ENCODE results near the gene ZNF618.
"Not testable (repeated sequence)": the region's sequence is repeated elsewhere in the genome, so short reads cannot be mapped to it uniquely, and the experiment has no call there.

The ZNF618 gene

GRCh38 chr9:114080773-114081440, 204.8 kb downstream of the ZNF618 start:
- H3K4me1 Mint-ChIP-seq (ENCODE audit: low read depth): no peaks in the 10 kb centered on the region
- no peaks in the 10 kb centered on the region for H3K36me3 Mint-ChIP-seq (ENCODE audit: low read depth)
- no peak overlapping the region for H3K4me3 Mint-ChIP-seq
- H3K27me3 Mint-ChIP-seq: no peaks in the 10 kb centered on the region
- H3K27ac Mint-ChIP-seq: no peak overlapping the region
- H3K9me3 Mint-ChIP-seq: no peaks in the 10 kb centered on the region

- Mint-ChIP-seq H3K36me3 (ENCODE audit: low read depth) (no peaks in the 10 kb centered on the region), H3K4me1 (ENCODE audit: low read depth) (no peaks in the 10 kb centered on the region), H3K9me3 (no peaks in the 10 kb centered on the region), H3K4me3 (no peak overlapping the region), H3K27me3 (no peaks in the 10 kb centered on the region), H3K27ac (no peak overlapping the region)
Observed at GRCh38 chr9:114081441-114082016, 205.4 kb downstream of the ZNF618 start.

GRCh38 chr9:114082017-114082762, 206.1 kb downstream of the ZNF618 start:
- Mint-ChIP-seq H3K4me3 (no peak overlapping the region), H3K4me1 (ENCODE audit: low read depth) (no peaks in the 10 kb centered on the region), H3K27me3 (no peaks in the 10 kb centered on the region), H3K9me3 (no peaks in the 10 kb centered on the region), H3K36me3 (ENCODE audit: low read depth) (no peaks in the 10 kb centered on the region), H3K27ac (no peak overlapping the region)

- H3K4me3 Mint-ChIP-seq; H3K9me3 Mint-ChIP-seq; H3K27ac Mint-ChIP-seq; H3K36me3 Mint-ChIP-seq (ENCODE audit: low read depth); H3K27me3 Mint-ChIP-seq; H3K4me1 Mint-ChIP-seq (ENCODE audit: low read depth): not testable (repeated sequence)
Observed at GRCh38 chr9:114082763-114083412, 206.8 kb downstream of the ZNF618 start.

GRCh38 chr9:114083666-114084065, 207.6 kb downstream of the ZNF618 start:
- Mint-ChIP-seq H3K9me3 (no peaks in the 10 kb centered on the region), H3K27ac (no peak overlapping the region), H3K4me3 (no peak overlapping the region), H3K4me1 (ENCODE audit: low read depth) (no peaks in the 10 kb centered on the region), H3K27me3 (no peaks in the 10 kb centered on the region), H3K36me3 (ENCODE audit: low read depth) (no peaks in the 10 kb centered on the region)

- Mint-ChIP-seq H3K9me3 (no peaks in the 10 kb centered on the region), H3K4me3 (no peak overlapping the region), H3K4me1 (ENCODE audit: low read depth) (no peaks in the 10 kb centered on the region), H3K27ac (no peak overlapping the region), H3K27me3 (no peaks in the 10 kb centered on the region), H3K36me3 (ENCODE audit: low read depth) (no peaks in the 10 kb centered on the region)
Observed at GRCh38 chr9:114084282-114085073, 208.4 kb downstream of the ZNF618 start.

- H3K27ac Mint-ChIP-seq: no peak overlapping the region
- no peaks in the 10 kb centered on the region for H3K9me3 Mint-ChIP-seq
- no peaks in the 10 kb centered on the region for H3K4me1 Mint-ChIP-seq (ENCODE audit: low read depth)
- no peaks in the 10 kb centered on the region for H3K27me3 Mint-ChIP-seq
- no peaks in the 10 kb centered on the region for H3K36me3 Mint-ChIP-seq (ENCODE audit: low read depth)
- no peak overlapping the region for H3K4me3 Mint-ChIP-seq
Observed at GRCh38 chr9:114085387-114085789, 209.3 kb downstream of the ZNF618 start.

GRCh38 chr9:114086009-114086408, 209.9 kb downstream of the ZNF618 start:
- Mint-ChIP-seq H3K27me3 (no peaks in the 10 kb centered on the region), H3K27ac (no peak overlapping the region), H3K4me3 (no peak overlapping the region), H3K4me1 (ENCODE audit: low read depth) (no peaks in the 10 kb centered on the region), H3K9me3 (no peaks in the 10 kb centered on the region), H3K36me3 (ENCODE audit: low read depth) (no peaks in the 10 kb centered on the region)

GRCh38 chr9:114086607-114087006, 210.5 kb downstream of the ZNF618 start:
- Mint-ChIP-seq H3K4me1 (ENCODE audit: low read depth) (no peaks in the 10 kb centered on the region), H3K27me3 (no peaks in the 10 kb centered on the region), H3K4me3 (no peak overlapping the region), H3K9me3 (no peaks in the 10 kb centered on the region), H3K36me3 (ENCODE audit: low read depth) (no peaks in the 10 kb centered on the region), H3K27ac (no peak overlapping the region)

GRCh38 chr9:114087721-114088120, 211.6 kb downstream of the ZNF618 start:
- Mint-ChIP-seq H3K4me3 (no peak overlapping the region), H3K27me3 (no peaks in the 10 kb centered on the region), H3K27ac (no peak overlapping the region), H3K4me1 (ENCODE audit: low read depth) (no peaks in the 10 kb centered on the region), H3K36me3 (ENCODE audit: low read depth) (no peaks in the 10 kb centered on the region), H3K9me3 (no peaks in the 10 kb centered on the region)

GRCh38 chr9:114088571-114089170, 212.6 kb downstream of the ZNF618 start:
- H3K4me3 Mint-ChIP-seq: no peak overlapping the region
- no peaks in the 10 kb centered on the region for H3K9me3 Mint-ChIP-seq
- H3K27me3 Mint-ChIP-seq: no peaks in the 10 kb centered on the region
- H3K36me3 Mint-ChIP-seq (ENCODE audit: low read depth): no peaks in the 10 kb centered on the region
- no peak overlapping the region for H3K27ac Mint-ChIP-seq
- H3K4me1 Mint-ChIP-seq (ENCODE audit: low read depth): no peaks in the 10 kb centered on the region

- H3K4me1 Mint-ChIP-seq (ENCODE audit: low read depth): no peaks in the 10 kb centered on the region
- no peaks in the 10 kb centered on the region for H3K27me3 Mint-ChIP-seq
- H3K27ac Mint-ChIP-seq: no peak overlapping the region
- H3K36me3 Mint-ChIP-seq (ENCODE audit: low read depth): no peaks in the 10 kb centered on the region
- H3K4me3 Mint-ChIP-seq: no peak overlapping the region
- no peaks in the 10 kb centered on the region for H3K9me3 Mint-ChIP-seq
Observed at GRCh38 chr9:114089206-114089840, 213.2 kb downstream of the ZNF618 start.

GRCh38 chr9:114090798-114091197, 214.7 kb downstream of the ZNF618 start:
- Mint-ChIP-seq H3K4me3 (no peak overlapping the region), H3K27ac (no peak overlapping the region), H3K9me3 (no peaks in the 10 kb centered on the region), H3K27me3 (peaks cover 8% of the 10 kb centered on the region), H3K4me1 (ENCODE audit: low read depth) (no peaks in the 10 kb centered on the region), H3K36me3 (ENCODE audit: low read depth) (no peaks in the 10 kb centered on the region)

GRCh38 chr9:114091711-114092110, 215.6 kb downstream of the ZNF618 start:
- no peak overlapping the region for H3K4me3 Mint-ChIP-seq
- H3K27me3 Mint-ChIP-seq: peaks cover 16% of the 10 kb centered on the region
- H3K4me1 Mint-ChIP-seq (ENCODE audit: low read depth): peaks cover 3% of the 10 kb centered on the region
- H3K36me3 Mint-ChIP-seq (ENCODE audit: low read depth): no peaks in the 10 kb centered on the region
- H3K9me3 Mint-ChIP-seq: no peaks in the 10 kb centered on the region
- H3K27ac Mint-ChIP-seq: no peak overlapping the region
